GM23338 (cell line): ENCODE data around the gene MTHFD1. TPM values are rescaled to one million over a fixed set of nuclear protein-coding genes. Genes with fewer than 3 reads are reported as not detected.

Source experiments
- ATAC-seq: fragments of 200-7000 bp; cut with Tn5 transposase; 3 replicates; pipeline ENCODE4 v1.9.1; 2020
- DNase-seq: peaks from one replicate; pipeline ENCODE4 v3.0.0-alpha.2; 2015; ENCODE audit warnings: low spot score
- H2AFZ ChIP-seq: fragments of 200-600 bp; sonication (generic); 2 replicates; pipeline ENCODE4 v1.8.0; 2016; ENCODE audit warnings: antibody characterized with exemption, mild to moderate bottlenecking, moderate library complexity
- H3F3A ChIP-seq: fragments of 200-600 bp; sonication (generic); replicated peaks from 2 replicates; pipeline ENCODE4 v1.8.0; 2017; ENCODE audit warnings: antibody characterized with exemption, mixed run types, low read depth
- H3K27ac ChIP-seq: fragments of 200-600 bp; sonication (generic); 2 replicates; pipeline ENCODE4 v1.6.1; 2016; ENCODE audit warnings: low read depth
- H3K27me3 ChIP-seq: fragments of 200-600 bp; sonication (generic); 2 replicates; pipeline ENCODE4 v1.8.0; 2016; ENCODE audit warnings: mild to moderate bottlenecking, mixed run types, moderate library complexity; ENCODE audit not compliant: insufficient read depth
- H3K36me3 ChIP-seq: fragments of 200-600 bp; sonication (generic); 2 replicates; pipeline ENCODE4 v1.8.0; 2016; ENCODE audit warnings: mild to moderate bottlenecking; ENCODE audit not compliant: insufficient read depth
- H3K4me1 ChIP-seq: fragments of 200-600 bp; sonication (generic); 2 replicates; pipeline ENCODE4 v1.8.0; 2016; ENCODE audit warnings: mild to moderate bottlenecking, moderate library complexity; ENCODE audit not compliant: insufficient read depth
- H3K4me2 ChIP-seq: fragments of 200-600 bp; sonication (generic); 2 replicates; pipeline ENCODE4 v1.7.1; 2017; ENCODE audit warnings: mixed run types
- H3K4me3 ChIP-seq: fragments of 200-600 bp; sonication (generic); 2 replicates; pipeline ENCODE4 v1.6.1; 2016; ENCODE audit warnings: mixed run types
- H3K79me2 ChIP-seq: fragments of 200-600 bp; sonication (generic); replicated peaks from 2 replicates; pipeline ENCODE4 v1.8.0; 2017; ENCODE audit warnings: mild to moderate bottlenecking; ENCODE audit not compliant: insufficient read depth
- H3K9me2 ChIP-seq: fragments of 200-600 bp; sonication (generic); 2 replicates; pipeline ENCODE4 v1.8.0; 2017; ENCODE audit not compliant: insufficient read depth
- H4K20me1 ChIP-seq: fragments of 200-600 bp; sonication (generic); replicated peaks from 2 replicates; pipeline ENCODE4 v1.8.0; 2017; ENCODE audit warnings: mild to moderate bottlenecking; ENCODE audit not compliant: insufficient read depth
- H3K27ac Mint-ChIP-seq: 2 replicates; pipeline ENCODE4 v1.8.0; 2020; ENCODE audit warnings: inconsistent platforms, mild to moderate bottlenecking, moderate library complexity, mixed read lengths
- H3K27me3 Mint-ChIP-seq: 3 replicates; pipeline ENCODE4 v1.8.0; 2022; ENCODE audit warnings: low read depth, mild to moderate bottlenecking, moderate library complexity, mixed read lengths, inconsistent platforms; ENCODE audit not compliant: insufficient read depth, poor library complexity
- H3K36me3 Mint-ChIP-seq: 3 replicates; pipeline ENCODE4 v1.8.0; 2021; ENCODE audit warnings: low read depth, mild to moderate bottlenecking, inconsistent platforms, moderate library complexity, mixed read lengths
- H3K4me1 Mint-ChIP-seq: 3 replicates; pipeline ENCODE4 v1.8.0; 2020; ENCODE audit warnings: mild to moderate bottlenecking, inconsistent platforms, mixed read lengths
- H3K4me3 Mint-ChIP-seq: 3 replicates; pipeline ENCODE4 v1.8.0; 2021; ENCODE audit warnings: moderate library complexity, mild to moderate bottlenecking, inconsistent platforms, mixed read lengths
- H3K9me3 Mint-ChIP-seq: 3 replicates; pipeline ENCODE4 v1.8.0; 2020; ENCODE audit warnings: moderate library complexity, mild to moderate bottlenecking, inconsistent platforms, mixed read lengths
- NANOG ChIP-seq: IDR thresholded peaks from 2 replicates; pipeline ENCODE4 v1.6.1; 2016; ENCODE audit warnings: antibody characterized with exemption, borderline replicate concordance
- POLR2AphosphoS5 ChIP-seq: IDR thresholded peaks from 2 replicates; pipeline ENCODE4 v1.6.1; 2016; ENCODE audit warnings: antibody characterized with exemption, low read depth
- ZNF331 ChIP-seq: fragments of 250-450 bp; sonication (Bioruptor Pico); IDR thresholded peaks from 2 replicates; pipeline ENCODE4 v1.5.0; 2020; ENCODE audit warnings: low read depth, mild to moderate bottlenecking, moderate library complexity
- ZNF462 ChIP-seq: fragments of 250-450 bp; sonication (Bioruptor Pico); IDR thresholded peaks from 2 replicates; pipeline ENCODE4 v1.5.0; 2020; ENCODE audit warnings: mild to moderate bottlenecking, moderate library complexity
- polyA plus RNA-seq: library from polyadenylated mRNA; unstranded; fragments of >200 nt; fragmentation: Nextera tagmentation; extraction: Ambion mirVana; gene quantifications from 2 replicates; pipeline ENCODE4 v1.2.1, GENCODE V29; 2016
- total RNA-seq: library from RNA; depleted of rRNA; stranded (reverse); fragments of >200 nt; shearing (Covaris generic); gene quantifications from 2 replicates; pipeline ENCODE4 v1.2.3, GENCODE V29; 2014
- TF ChIP-seq, protein P1 (sequence below), 2 experiments: fragments of 200-600 bp in 1 of 2; sonication (generic) in 1 of 2; conservative IDR thresholded peaks; 2 replicates each; pipeline versions ENCODE4 v1.5.1 to v1.6.1; 2016 to 2017; ENCODE audit warnings: antibody characterized with exemption in 2 of 2, low read depth in 2 of 2, mild to moderate bottlenecking in 2 of 2, moderate library complexity in 1 of 2

Gene MTHFD1
- total and polyA plus RNA-seq, 2 experiments from 2014 or later: 219 to 237 TPM

- Histone ChIP-seq H3K36me3 (no peaks in the 10 kb centered on the region), H3K4me2 (peak overlapping the region; percentile 86), H3K27me3 (no peaks in the 10 kb centered on the region), H3K79me2 (peaks cover 77% of the 10 kb centered on the region), H3K4me1 (peaks cover 51% of the 10 kb centered on the region), H3K9me2 (no peaks in the 10 kb centered on the region), H3K27ac (peak overlapping the region; percentile 100), H4K20me1 (peaks cover 10% of the 10 kb centered on the region; the same call in 1 of the 2 replicates), H2AFZ (no peak overlapping the region; the same call in 1 of the 2 replicates), H3F3A (peaks cover 12% of the 10 kb centered on the region; the same call in 1 of the 2 replicates), H3K4me3 (peak overlapping the region; percentile 76)
- Mint-ChIP-seq H3K27me3 (peaks cover 15% of the 10 kb centered on the region), H3K4me3 (peak overlapping the region; percentile 90), H3K4me1 (peaks cover 55% of the 10 kb centered on the region), H3K36me3 (peaks cover 3% of the 10 kb centered on the region; the same call in 1 of the 3 replicates), H3K9me3 (no peaks in the 10 kb centered on the region), H3K27ac (peak overlapping the region; percentile 100)
- ATAC-seq (peak; percentile 33), DNase-seq (peak; percentile 95)
- TF ChIP-seq, protein P1, sequence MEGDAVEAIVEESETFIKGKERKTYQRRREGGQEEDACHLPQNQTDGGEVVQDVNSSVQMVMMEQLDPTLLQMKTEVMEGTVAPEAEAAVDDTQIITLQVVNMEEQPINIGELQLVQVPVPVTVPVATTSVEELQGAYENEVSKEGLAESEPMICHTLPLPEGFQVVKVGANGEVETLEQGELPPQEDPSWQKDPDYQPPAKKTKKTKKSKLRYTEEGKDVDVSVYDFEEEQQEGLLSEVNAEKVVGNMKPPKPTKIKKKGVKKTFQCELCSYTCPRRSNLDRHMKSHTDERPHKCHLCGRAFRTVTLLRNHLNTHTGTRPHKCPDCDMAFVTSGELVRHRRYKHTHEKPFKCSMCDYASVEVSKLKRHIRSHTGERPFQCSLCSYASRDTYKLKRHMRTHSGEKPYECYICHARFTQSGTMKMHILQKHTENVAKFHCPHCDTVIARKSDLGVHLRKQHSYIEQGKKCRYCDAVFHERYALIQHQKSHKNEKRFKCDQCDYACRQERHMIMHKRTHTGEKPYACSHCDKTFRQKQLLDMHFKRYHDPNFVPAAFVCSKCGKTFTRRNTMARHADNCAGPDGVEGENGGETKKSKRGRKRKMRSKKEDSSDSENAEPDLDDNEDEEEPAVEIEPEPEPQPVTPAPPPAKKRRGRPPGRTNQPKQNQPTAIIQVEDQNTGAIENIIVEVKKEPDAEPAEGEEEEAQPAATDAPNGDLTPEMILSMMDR (conservative IDR thresholded peaks at IDR 0.05; ENCODE audit: low read depth in 2 of 2): no peak
- TF ChIP-seq NANOG (no peak), ZNF331 (no peak), ZNF462 (CRISPR knock-in tag) (no peak), POLR2AphosphoS5 (peak; percentile 2)
Measured at GRCh38 chr14:64504897-64505794, 117.0 kb downstream of the MTHFD1 start.
